ENCODE measurements around the gene DIP2A.
A peak's percentile ranks its signal among the peaks of the same experiment; 100 is the strongest.
"Not testable (repeated sequence)": the region's sequence is repeated elsewhere in the genome, so short reads cannot be mapped to it uniquely, and the experiment has no call there.

DIP2A gene

GRCh38 chr21:46454142-46454541 is 4.5 kb upstream of the DIP2A start:
- DNase-seq, result no peak

- no peak for DNase-seq
These were observed 3.9 kb upstream of the DIP2A start for GRCh38 chr21:46454634-46455390.

- DNase-seq, result no peak
These were observed 2.9 kb upstream of the DIP2A start for GRCh38 chr21:46455575-46456385.

GRCh38 chr21:46456750-46457149 is 1.9 kb upstream of the DIP2A start:
- DNase-seq, result no peak

- peak; percentile 69 for DNase-seq
These were observed 833 bp upstream of the DIP2A start for GRCh38 chr21:46457801-46458314.

- DNase-seq, result no peak
These were observed 299 bp downstream of the DIP2A start for GRCh38 chr21:46459024-46459355.

GRCh38 chr21:46459356-46460112 is 843 bp downstream of the DIP2A start:
- peak; percentile 19 for DNase-seq

GRCh38 chr21:46461909-46462308 is 3.2 kb downstream of the DIP2A start:
- DNase-seq, result no peak

GRCh38 chr21:46465153-46465552 is 6.5 kb downstream of the DIP2A start:
- not testable (repeated sequence) for DNase-seq

GRCh38 chr21:46465651-46466050 is 7.0 kb downstream of the DIP2A start:
- DNase-seq, result no peak

- DNase-seq, result no peak
These were observed 9.6 kb downstream of the DIP2A start for GRCh38 chr21:46468108-46468774.

GRCh38 chr21:46469275-46469674 is 10.6 kb downstream of the DIP2A start:
- no peak for DNase-seq

- DNase-seq, result no peak
These were observed 12.8 kb downstream of the DIP2A start for GRCh38 chr21:46471514-46471913.

GRCh38 chr21:46472246-46472645 is 13.6 kb downstream of the DIP2A start:
- DNase-seq, result peak; percentile 50

GRCh38 chr21:46474382-46474781 is 15.7 kb downstream of the DIP2A start:
- DNase-seq, result no peak

- DNase-seq, result no peak
These were observed 16.6 kb downstream of the DIP2A start for GRCh38 chr21:46475296-46475695.

- no peak for DNase-seq
These were observed 19.1 kb downstream of the DIP2A start for GRCh38 chr21:46477765-46478164.

- DNase-seq, result no peak
These were observed 20.2 kb downstream of the DIP2A start for GRCh38 chr21:46478910-46479309.

- DNase-seq, result no peak
These were observed 21.8 kb downstream of the DIP2A start for GRCh38 chr21:46480466-46480865.

- DNase-seq, result no peak
These were observed 23.6 kb downstream of the DIP2A start for GRCh38 chr21:46482225-46482845.

- no peak for DNase-seq
These were observed 24.1 kb downstream of the DIP2A start for GRCh38 chr21:46482846-46483231.

Measured in GF-D8 (cell line).